Measurements from ENCODE around the gene NECAB3.
A peak's percentile ranks its signal among the peaks of the same experiment; 100 is the strongest.

Gene NECAB3

GRCh38 chr20:33693289-33693688, 19.1 kb upstream of the NECAB3 start:
- Histone ChIP-seq H3K9me3 (ENCODE audit: control insufficient read depth, low read length) (no peaks in the 10 kb centered on the region), H3K4me3 (ENCODE audit: low read length) (no peak overlapping the region), H3K27me3 (ENCODE audit: control insufficient read depth, insufficient read depth, low read length) (no peaks in the 10 kb centered on the region), H3K4me1 (ENCODE audit: control insufficient read depth, insufficient read depth, low read length) (no peaks in the 10 kb centered on the region), H3K9ac (ENCODE audit: low read length) (no peak overlapping the region), H3K36me3 (ENCODE audit: control insufficient read depth, insufficient read depth, low read length) (no peaks in the 10 kb centered on the region)

- H3K4me3 ChIP-seq (ENCODE audit: low read length) = no peak overlapping the region
- H3K4me1 ChIP-seq (ENCODE audit: control insufficient read depth, insufficient read depth, low read length) = peaks cover 14% of the 10 kb centered on the region
- no peaks in the 10 kb centered on the region for H3K9me3 ChIP-seq (ENCODE audit: control insufficient read depth, low read length)
- H3K27me3 ChIP-seq (ENCODE audit: control insufficient read depth, insufficient read depth, low read length) = no peaks in the 10 kb centered on the region
- H3K9ac ChIP-seq (ENCODE audit: low read length) = no peak overlapping the region
- no peaks in the 10 kb centered on the region for H3K36me3 ChIP-seq (ENCODE audit: control insufficient read depth, insufficient read depth, low read length)
These were observed 15.7 kb upstream of the NECAB3 start for GRCh38 chr20:33689973-33690372.

GRCh38 chr20:33689493-33689892, 15.3 kb upstream of the NECAB3 start:
- Histone ChIP-seq H3K9me3 (ENCODE audit: control insufficient read depth, low read length) (no peaks in the 10 kb centered on the region), H3K36me3 (ENCODE audit: control insufficient read depth, insufficient read depth, low read length) (no peaks in the 10 kb centered on the region), H3K9ac (ENCODE audit: low read length) (no peak overlapping the region), H3K27me3 (ENCODE audit: control insufficient read depth, insufficient read depth, low read length) (no peaks in the 10 kb centered on the region), H3K4me1 (ENCODE audit: control insufficient read depth, insufficient read depth, low read length) (peaks cover 19% of the 10 kb centered on the region), H3K4me3 (ENCODE audit: low read length) (no peak overlapping the region)

GRCh38 chr20:33688938-33689424, 14.8 kb upstream of the NECAB3 start:
- H3K4me3 ChIP-seq (ENCODE audit: low read length) = no peak overlapping the region
- H3K36me3 ChIP-seq (ENCODE audit: control insufficient read depth, insufficient read depth, low read length) = no peaks in the 10 kb centered on the region
- no peaks in the 10 kb centered on the region for H3K27me3 ChIP-seq (ENCODE audit: control insufficient read depth, insufficient read depth, low read length)
- no peaks in the 10 kb centered on the region for H3K9me3 ChIP-seq (ENCODE audit: control insufficient read depth, low read length)
- peaks cover 21% of the 10 kb centered on the region for H3K4me1 ChIP-seq (ENCODE audit: control insufficient read depth, insufficient read depth, low read length)
- no peak overlapping the region for H3K9ac ChIP-seq (ENCODE audit: low read length)

- H3K36me3 ChIP-seq (ENCODE audit: control insufficient read depth, insufficient read depth, low read length) = no peaks in the 10 kb centered on the region
- H3K4me1 ChIP-seq (ENCODE audit: control insufficient read depth, insufficient read depth, low read length) = peaks cover 21% of the 10 kb centered on the region
These were observed 14.0 kb upstream of the NECAB3 start for GRCh38 chr20:33687993-33688937.

GRCh38 chr20:33687370-33687915, 13.2 kb upstream of the NECAB3 start:
- H3K9me3 ChIP-seq (ENCODE audit: control insufficient read depth, low read length) = no peaks in the 10 kb centered on the region
- no peak overlapping the region for H3K4me3 ChIP-seq (ENCODE audit: low read length)
- H3K4me1 ChIP-seq (ENCODE audit: control insufficient read depth, insufficient read depth, low read length) = peaks cover 24% of the 10 kb centered on the region
- no peak overlapping the region for H3K9ac ChIP-seq (ENCODE audit: low read length)
- no peaks in the 10 kb centered on the region for H3K36me3 ChIP-seq (ENCODE audit: control insufficient read depth, insufficient read depth, low read length)
- no peaks in the 10 kb centered on the region for H3K27me3 ChIP-seq (ENCODE audit: control insufficient read depth, insufficient read depth, low read length)

More at GRCh38 chr20:33687993-33688937, 14.0 kb upstream of the NECAB3 start:
- H3K27me3 ChIP-seq (ENCODE audit: control insufficient read depth, insufficient read depth, low read length) = no peaks in the 10 kb centered on the region
- H3K9me3 ChIP-seq (ENCODE audit: control insufficient read depth, low read length) = no peaks in the 10 kb centered on the region
- no peak overlapping the region for H3K4me3 ChIP-seq (ENCODE audit: low read length)
- no peak overlapping the region for H3K9ac ChIP-seq (ENCODE audit: low read length)

- Histone ChIP-seq H3K4me3 (ENCODE audit: low read length) (no peak overlapping the region), H3K9ac (ENCODE audit: low read length) (no peak overlapping the region), H3K4me1 (ENCODE audit: control insufficient read depth, insufficient read depth, low read length) (peaks cover 27% of the 10 kb centered on the region), H3K9me3 (ENCODE audit: control insufficient read depth, low read length) (no peaks in the 10 kb centered on the region), H3K27me3 (ENCODE audit: control insufficient read depth, insufficient read depth, low read length) (no peaks in the 10 kb centered on the region), H3K36me3 (ENCODE audit: control insufficient read depth, insufficient read depth, low read length) (no peaks in the 10 kb centered on the region)
These were observed 12.7 kb upstream of the NECAB3 start for GRCh38 chr20:33686984-33687366.

- Histone ChIP-seq H3K4me1 (ENCODE audit: control insufficient read depth, insufficient read depth, low read length) (peaks cover 27% of the 10 kb centered on the region), H3K4me3 (ENCODE audit: low read length) (no peak within 1 kb of the TSS), H3K27me3 (ENCODE audit: control insufficient read depth, insufficient read depth, low read length) (no peaks in the 10 kb centered on the region), H3K9ac (ENCODE audit: low read length) (peak within 1 kb of the TSS; percentile 19), H3K36me3 (ENCODE audit: control insufficient read depth, insufficient read depth, low read length) (no peaks in the 10 kb centered on the region), H3K9me3 (ENCODE audit: control insufficient read depth, low read length) (no peaks in the 10 kb centered on the region)
These were observed 12.1 kb upstream of the NECAB3 start, which contains the start of gene E2F1 for GRCh38 chr20:33686100-33686983. Gene E2F1, minus strand, starts transcription at chr20:33686385. Its CDS starts 121 bp downstream, at chr20:33686264.

- Histone ChIP-seq H3K4me3 (ENCODE audit: low read length) (no peak overlapping the region), H3K4me1 (ENCODE audit: control insufficient read depth, insufficient read depth, low read length) (peaks cover 27% of the 10 kb centered on the region), H3K9ac (ENCODE audit: low read length) (peak overlapping the region; percentile 19)
These were observed 11.3 kb upstream of the NECAB3 start for GRCh38 chr20:33685328-33686099.

GRCh38 chr20:33684533-33685327, 10.5 kb upstream of the NECAB3 start:
- no peaks in the 10 kb centered on the region for H3K27me3 ChIP-seq (ENCODE audit: control insufficient read depth, insufficient read depth, low read length)
- H3K9me3 ChIP-seq (ENCODE audit: control insufficient read depth, low read length) = no peaks in the 10 kb centered on the region
- peak overlapping the region; percentile 19 for H3K9ac ChIP-seq (ENCODE audit: low read length)
- no peaks in the 10 kb centered on the region for H3K36me3 ChIP-seq (ENCODE audit: control insufficient read depth, insufficient read depth, low read length)
- no peak overlapping the region for H3K4me3 ChIP-seq (ENCODE audit: low read length)
- H3K4me1 ChIP-seq (ENCODE audit: control insufficient read depth, insufficient read depth, low read length) = peaks cover 27% of the 10 kb centered on the region

More at GRCh38 chr20:33685328-33686099, 11.3 kb upstream of the NECAB3 start:
- no peaks in the 10 kb centered on the region for H3K36me3 ChIP-seq (ENCODE audit: control insufficient read depth, insufficient read depth, low read length)
- H3K27me3 ChIP-seq (ENCODE audit: control insufficient read depth, insufficient read depth, low read length) = no peaks in the 10 kb centered on the region
- no peaks in the 10 kb centered on the region for H3K9me3 ChIP-seq (ENCODE audit: control insufficient read depth, low read length)
